GM12875 (cell line): Measurements from ENCODE around the gene GRK6.

ENCODE experiments used
- H3K4me3 ChIP-seq: one replicate; pipeline ENCODE4 v1.5.1; 2011; ENCODE audit warnings: low read depth, low read length, control low read depth
- TF ChIP-seq, protein P1 (sequence below): IDR thresholded peaks from 2 replicates; pipeline ENCODE4 v1.5.1; 2011; ENCODE audit warnings: low read depth, mild to moderate bottlenecking, control low read depth, inconsistent platforms, low read length, moderate library complexity, borderline replicate concordance; ENCODE audit not compliant: insufficient read depth

GRK6 gene

DNA sequence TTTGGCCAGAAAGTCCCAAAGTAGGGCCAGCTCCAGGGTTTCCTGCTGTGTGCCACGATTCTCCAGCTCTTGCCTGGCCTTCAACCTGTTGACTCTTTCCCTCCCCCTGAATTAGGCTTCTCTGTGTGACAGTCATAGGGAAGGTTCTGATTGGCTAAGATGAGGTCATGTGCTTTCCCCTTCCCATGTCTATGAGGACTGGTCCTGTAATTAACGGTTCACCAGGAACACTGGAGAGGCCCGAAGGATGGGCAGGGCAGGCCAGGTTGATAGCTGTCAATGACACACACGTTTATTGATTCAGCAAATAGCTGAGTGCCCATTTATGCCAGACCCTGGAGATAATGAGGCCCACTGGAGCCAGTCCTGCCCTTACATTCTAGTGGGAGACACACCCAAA lies 11.1 kb downstream of the GRK6 start:
- TF ChIP-seq, protein P1, sequence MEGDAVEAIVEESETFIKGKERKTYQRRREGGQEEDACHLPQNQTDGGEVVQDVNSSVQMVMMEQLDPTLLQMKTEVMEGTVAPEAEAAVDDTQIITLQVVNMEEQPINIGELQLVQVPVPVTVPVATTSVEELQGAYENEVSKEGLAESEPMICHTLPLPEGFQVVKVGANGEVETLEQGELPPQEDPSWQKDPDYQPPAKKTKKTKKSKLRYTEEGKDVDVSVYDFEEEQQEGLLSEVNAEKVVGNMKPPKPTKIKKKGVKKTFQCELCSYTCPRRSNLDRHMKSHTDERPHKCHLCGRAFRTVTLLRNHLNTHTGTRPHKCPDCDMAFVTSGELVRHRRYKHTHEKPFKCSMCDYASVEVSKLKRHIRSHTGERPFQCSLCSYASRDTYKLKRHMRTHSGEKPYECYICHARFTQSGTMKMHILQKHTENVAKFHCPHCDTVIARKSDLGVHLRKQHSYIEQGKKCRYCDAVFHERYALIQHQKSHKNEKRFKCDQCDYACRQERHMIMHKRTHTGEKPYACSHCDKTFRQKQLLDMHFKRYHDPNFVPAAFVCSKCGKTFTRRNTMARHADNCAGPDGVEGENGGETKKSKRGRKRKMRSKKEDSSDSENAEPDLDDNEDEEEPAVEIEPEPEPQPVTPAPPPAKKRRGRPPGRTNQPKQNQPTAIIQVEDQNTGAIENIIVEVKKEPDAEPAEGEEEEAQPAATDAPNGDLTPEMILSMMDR = no peak
- no peak overlapping the region for H3K4me3 ChIP-seq

DNA sequence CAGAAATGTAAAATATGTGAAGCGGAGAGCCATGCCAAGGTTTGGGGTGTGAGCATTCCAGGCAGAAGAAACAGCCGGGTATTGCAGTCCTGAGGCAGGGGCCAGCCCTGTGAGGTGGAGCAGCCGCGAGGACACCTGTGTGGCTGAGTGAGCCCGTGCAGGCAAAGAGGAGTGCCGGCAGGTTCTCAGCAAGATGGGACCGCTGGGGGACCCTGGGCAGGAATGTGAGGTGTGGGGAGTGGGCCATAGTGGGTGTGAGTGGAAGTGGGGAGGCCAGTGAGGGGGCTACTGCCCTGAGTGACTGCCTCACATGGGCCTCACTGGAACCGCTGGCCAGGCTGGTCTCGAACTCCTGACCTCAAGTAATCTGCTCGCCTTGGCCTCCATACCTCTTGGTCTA lies 12.0 kb downstream of the GRK6 start:
- H3K4me3 ChIP-seq = no peak overlapping the region
- TF ChIP-seq, protein P1 = no peak

DNA sequence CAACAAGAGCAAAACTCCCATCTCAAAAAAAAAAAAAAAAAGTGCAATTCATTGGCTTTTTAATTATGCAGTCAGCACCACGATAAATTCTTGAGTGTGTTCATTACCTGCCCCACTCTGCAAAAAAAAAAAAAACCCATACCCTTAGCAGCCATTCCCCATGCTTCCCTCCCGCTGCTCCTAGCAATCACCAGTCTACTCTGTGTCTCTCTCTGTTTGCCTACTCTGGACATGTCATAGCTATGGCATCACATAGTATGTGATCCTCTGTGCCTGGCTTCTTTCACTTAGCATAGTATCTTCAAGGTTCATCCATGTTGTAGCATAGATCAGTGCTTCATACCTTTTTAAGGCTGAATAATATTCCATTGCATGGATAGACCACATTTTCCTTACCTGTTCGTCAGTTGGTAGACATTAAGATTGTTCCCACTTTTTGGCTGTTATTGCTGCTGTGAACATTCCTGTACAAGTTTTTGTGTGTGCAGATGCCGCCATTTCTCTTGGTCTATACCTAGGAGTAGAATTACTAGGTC lies 13.1 kb downstream of the GRK6 start:
- H3K4me3 ChIP-seq = no peak overlapping the region
- TF ChIP-seq, protein P1 = no peak

DNA sequence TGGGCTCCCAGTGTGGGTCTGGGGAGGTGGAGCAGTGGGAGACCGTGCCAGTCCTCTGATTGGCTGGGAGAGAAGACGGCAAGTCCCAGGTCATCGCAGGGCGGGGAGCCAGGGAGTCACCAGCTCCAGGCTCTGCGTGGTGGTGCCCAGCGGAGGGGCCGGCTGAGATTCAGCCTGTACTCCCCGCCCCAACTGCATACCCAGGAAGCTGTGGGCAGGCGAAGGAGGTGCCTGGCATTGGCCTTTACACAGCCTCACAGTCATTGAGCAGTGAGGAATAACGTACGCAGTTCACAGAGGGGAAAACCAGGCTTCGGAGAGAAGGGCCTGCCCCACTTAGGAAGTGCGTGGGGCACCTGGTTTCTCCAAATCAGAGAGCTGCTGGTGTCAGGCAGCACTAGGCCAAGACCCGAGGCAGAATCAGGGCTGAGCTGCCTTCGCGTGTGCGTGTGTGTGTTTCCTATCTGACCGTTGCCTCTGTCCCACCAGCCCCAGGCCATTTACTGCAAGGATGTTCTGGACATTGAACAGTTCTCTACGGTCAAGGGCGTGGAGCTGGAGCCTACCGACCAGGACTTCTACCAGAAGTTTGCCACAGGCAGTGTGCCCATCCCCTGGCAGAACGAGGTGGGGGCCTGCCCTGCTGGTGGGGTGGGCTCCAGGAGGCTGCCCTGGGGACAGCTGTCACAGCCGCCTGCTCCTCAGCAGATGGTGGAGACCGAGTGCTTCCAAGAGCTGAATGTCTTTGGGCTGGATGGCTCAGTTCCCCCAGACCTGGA lies 13.9 kb downstream of the GRK6 start:
- TF ChIP-seq, protein P1 = no peak
- H3K4me3 ChIP-seq = no peak overlapping the region

DNA sequence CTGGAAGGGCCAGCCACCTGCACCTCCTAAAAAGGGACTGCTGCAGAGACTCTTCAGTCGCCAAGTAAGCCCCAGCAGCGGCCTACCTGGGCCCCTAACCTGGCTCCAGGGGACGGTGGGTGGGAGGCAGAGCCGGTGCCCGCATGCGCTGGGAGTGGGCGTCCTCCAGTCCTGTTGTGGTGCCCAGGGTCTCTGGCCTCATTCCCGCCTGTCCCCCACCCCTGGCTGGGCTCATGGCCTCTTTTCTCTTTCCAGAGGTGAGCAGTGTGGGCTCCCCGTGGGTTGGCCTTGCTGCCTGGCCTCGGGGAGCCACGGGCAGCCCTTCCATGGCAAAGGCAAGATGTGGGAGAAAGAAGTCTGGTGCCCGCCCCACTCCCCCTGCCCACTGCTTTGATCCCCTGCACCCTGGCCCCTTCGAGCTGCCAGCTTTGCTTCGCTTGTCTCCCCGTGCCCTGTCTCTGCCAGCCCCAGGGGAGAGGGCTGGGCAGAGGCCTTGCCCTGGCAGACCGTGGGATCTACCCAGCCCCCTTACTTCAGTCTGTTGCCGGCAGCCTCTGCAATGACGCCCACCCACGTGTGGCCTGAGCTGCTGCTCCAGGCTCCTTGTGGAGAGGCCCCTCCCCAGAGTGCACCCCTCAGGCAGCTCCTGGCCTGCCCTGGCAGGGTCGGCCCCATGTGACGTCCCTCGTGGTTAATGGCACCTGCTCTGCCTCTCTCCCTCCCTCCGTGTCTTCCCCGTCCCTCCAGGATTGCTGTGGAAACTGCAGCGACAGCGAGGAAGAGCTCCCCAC lies 14.7 kb downstream of the GRK6 start:
- H3K4me3 ChIP-seq = no peak overlapping the region
- TF ChIP-seq, protein P1 = no peak

DNA sequence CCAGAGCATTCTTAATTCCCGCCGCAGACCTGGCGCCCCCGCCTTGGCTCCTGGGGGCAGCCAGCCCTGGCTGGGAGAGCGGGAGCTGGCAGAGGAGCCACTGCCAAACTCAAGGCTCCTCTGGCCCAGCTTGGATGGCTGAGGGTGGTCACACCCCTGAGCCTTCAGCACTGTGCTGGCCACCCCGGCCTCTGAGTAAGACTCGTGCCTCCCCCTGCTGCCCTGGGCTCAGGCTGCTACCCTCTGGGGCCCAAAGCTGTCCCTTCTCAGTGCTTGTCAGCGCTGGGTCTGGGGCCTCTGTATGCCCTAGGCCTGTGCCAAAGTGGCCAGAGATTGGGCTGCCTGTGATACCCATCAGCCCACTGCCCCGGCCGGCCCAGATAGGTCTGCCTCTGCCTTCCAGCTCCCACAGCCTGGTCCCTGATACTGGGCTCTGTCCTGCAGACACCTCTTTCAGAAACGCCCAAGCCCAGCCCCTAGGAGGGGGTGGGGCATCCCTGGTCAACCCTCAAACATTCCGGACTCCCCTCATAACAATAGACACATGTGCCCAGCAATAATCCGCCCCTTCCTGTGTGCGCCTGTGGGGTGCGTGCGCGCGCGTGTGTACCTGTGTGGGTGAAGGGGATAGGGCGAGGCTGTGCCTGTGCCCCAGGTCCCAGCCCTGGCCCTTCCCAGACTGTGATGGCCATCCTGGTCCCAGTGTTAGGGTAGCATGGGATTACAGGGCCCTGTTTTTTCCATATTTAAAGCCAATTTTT lies 15.8 kb downstream of the GRK6 start:
- TF ChIP-seq, protein P1 = no peak
- H3K4me3 ChIP-seq = no peak overlapping the region
